ENCODE measurements around the gene SPON1. TPM values are rescaled to one million over a fixed set of nuclear protein-coding genes. Genes with fewer than 3 reads are reported as not detected.
"Not testable (repeated sequence)": the region's sequence is repeated elsewhere in the genome, so short reads cannot be mapped to it uniquely, and the experiment has no call there.

The SPON1 gene
- total and polyA plus RNA-seq, 2 of the 8 experiments (the other 6 are each of a cell fraction or from before 2014, with no cell fraction given): 1.5 to 5.4 TPM

DNA sequence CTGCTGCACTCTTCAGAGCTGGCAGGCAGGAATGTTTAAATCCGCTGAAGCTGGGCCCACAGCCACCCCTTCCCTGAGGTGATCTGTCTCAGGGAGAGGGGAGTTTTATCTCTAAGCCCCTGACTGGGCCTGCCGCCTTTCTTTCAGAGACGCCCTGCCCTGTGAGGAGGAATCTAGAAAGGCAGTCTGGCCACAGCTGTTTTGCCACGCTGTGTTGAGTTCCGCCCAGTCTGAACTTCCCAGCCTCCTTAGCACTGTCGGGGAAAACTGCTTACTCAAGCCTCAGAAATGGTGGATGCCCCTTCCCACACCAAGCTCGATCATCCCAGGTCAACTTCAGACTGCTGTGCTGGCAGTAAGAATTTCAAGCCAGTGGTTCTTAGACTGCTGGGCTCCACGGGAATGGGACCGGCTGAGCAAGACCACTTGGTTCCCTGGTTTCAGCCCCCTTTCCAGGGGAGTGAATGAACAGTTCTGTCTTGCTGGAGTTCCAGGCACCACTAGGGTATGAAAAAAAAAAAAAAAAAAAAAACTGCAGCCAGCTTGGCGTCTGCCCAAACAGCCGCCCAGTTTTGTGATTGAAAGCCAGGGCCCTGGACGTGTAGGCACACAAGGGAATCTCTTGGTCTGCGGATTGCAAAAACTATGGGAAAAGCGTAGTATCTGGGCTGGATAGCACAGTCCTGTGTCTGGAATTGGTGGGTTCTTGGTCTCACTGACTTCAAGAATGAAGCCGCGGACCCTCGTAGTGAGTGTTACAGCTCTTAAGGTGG is 127.4 kb downstream of the SPON1 start (continued):
- TF ChIP-seq RNF2 (IDR thresholded peaks at IDR 0.05; ENCODE audit: borderline replicate concordance, low read depth, low read length, missing control alignments, poor library complexity, severe bottlenecking) (no peak), CBX5 (IDR thresholded peaks at IDR 0.05; ENCODE audit: low read depth, low read length) (no peak)
- TF ChIP-seq, protein P1, sequence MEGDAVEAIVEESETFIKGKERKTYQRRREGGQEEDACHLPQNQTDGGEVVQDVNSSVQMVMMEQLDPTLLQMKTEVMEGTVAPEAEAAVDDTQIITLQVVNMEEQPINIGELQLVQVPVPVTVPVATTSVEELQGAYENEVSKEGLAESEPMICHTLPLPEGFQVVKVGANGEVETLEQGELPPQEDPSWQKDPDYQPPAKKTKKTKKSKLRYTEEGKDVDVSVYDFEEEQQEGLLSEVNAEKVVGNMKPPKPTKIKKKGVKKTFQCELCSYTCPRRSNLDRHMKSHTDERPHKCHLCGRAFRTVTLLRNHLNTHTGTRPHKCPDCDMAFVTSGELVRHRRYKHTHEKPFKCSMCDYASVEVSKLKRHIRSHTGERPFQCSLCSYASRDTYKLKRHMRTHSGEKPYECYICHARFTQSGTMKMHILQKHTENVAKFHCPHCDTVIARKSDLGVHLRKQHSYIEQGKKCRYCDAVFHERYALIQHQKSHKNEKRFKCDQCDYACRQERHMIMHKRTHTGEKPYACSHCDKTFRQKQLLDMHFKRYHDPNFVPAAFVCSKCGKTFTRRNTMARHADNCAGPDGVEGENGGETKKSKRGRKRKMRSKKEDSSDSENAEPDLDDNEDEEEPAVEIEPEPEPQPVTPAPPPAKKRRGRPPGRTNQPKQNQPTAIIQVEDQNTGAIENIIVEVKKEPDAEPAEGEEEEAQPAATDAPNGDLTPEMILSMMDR (IDR thresholded peaks at IDR 0.05; ENCODE audit: control extremely low read depth in 1 of 3, insufficient read depth in 1 of 3, low read depth in 1 of 3, low read length in 3 of 3): no peak

GRCh38 chr11:14090631-14091030 is 128.1 kb downstream of the SPON1 start:
- H2AK5ac ChIP-seq (ENCODE audit: low read depth, low read length); H3K56ac ChIP-seq (replicated peaks; ENCODE audit: insufficient read length, low read depth, low read length); H2BK5ac ChIP-seq (ENCODE audit: low read depth, low read length); H3K9me3 ChIP-seq (ENCODE audit: insufficient read depth in 2 of 2, low read depth in 1 of 2, low read length in 1 of 2); H3K27ac ChIP-seq (ENCODE audit: low read depth, low read length); H3K4me2 ChIP-seq (ENCODE audit: insufficient read depth in 1 of 2, low read depth in 2 of 2, low read length in 2 of 2); H3K36me3 ChIP-seq (ENCODE audit: control insufficient read depth in 2 of 4, insufficient read depth in 4 of 4, low read length in 3 of 4); FAIRE-seq; H2BK12ac ChIP-seq (ENCODE audit: low read depth, low read length); H3K4me1 ChIP-seq (replicated peaks in 1 of 4; ENCODE audit: control insufficient read depth in 3 of 4, insufficient read depth in 4 of 4, low read length in 3 of 4); H4K20me1 ChIP-seq (replicated peaks in 1 of 2; ENCODE audit: control insufficient read depth in 1 of 2, insufficient read depth in 2 of 2, low read length in 2 of 2); H3K9ac ChIP-seq (replicated peaks in 1 of 4; ENCODE audit: extremely low read depth in 1 of 4, low read depth in 3 of 4, low read length in 3 of 4); H3K79me2 ChIP-seq (ENCODE audit: control insufficient read depth in 1 of 2, insufficient read depth in 2 of 2, low read length in 2 of 2); H2AFZ ChIP-seq (ENCODE audit: low read length); H4K91ac ChIP-seq (replicated peaks; ENCODE audit: insufficient read length, low read length); H3K23me2 ChIP-seq (ENCODE audit: low read depth, low read length); DNase-seq (ENCODE audit: low read depth in 1 of 2, low spot score in 2 of 2); H3K23ac ChIP-seq (ENCODE audit: insufficient read length); H3K14ac ChIP-seq (ENCODE audit: insufficient read length); H2BK20ac ChIP-seq (ENCODE audit: low read length); H3K27me3 ChIP-seq (replicated peaks in 1 of 4; ENCODE audit: control insufficient read depth in 3 of 4, extremely low read depth in 1 of 4, insufficient read depth in 3 of 4, low read length in 3 of 4); H2BK120ac ChIP-seq (replicated peaks; ENCODE audit: low read depth, low read length); H2BK15ac ChIP-seq (ENCODE audit: low read length); H3K79me1 ChIP-seq (ENCODE audit: low read depth, low read length); H3K18ac ChIP-seq (ENCODE audit: extremely low read depth, low read length); H3K4me3 ChIP-seq (ENCODE audit: extremely low read depth in 1 of 4, insufficient read depth in 2 of 4, low read depth in 3 of 4, low read length in 4 of 4); H4K5ac ChIP-seq (ENCODE audit: insufficient read length, low read depth, low read length); H3K4ac ChIP-seq (replicated peaks; ENCODE audit: insufficient read length, low read depth, low read length); H4K8ac ChIP-seq (ENCODE audit: extremely low read depth, insufficient read depth, low read length): not testable (repeated sequence)
- CTCF ChIA-PET (ENCODE audit: partially characterized antibody): interaction anchor here (0.6 kb wide), 2 partner anchors 14 to 299 kb away, joined by 3 to 5 read pairs; no protein-coding TSS in a partner anchor
- 83% methylated on average over 2 of the region's 9 CpGs; no CpG with 5 or more reads in 1 of the 2 experiments for WGBS, 2 experiments (ENCODE audit: extremely low coverage in 1 of 2, insufficient coverage in 1 of 2, insufficient read length in 1 of 2, insufficient replicate concordance in 2 of 2, low coverage in 1 of 2, low lambda C conversion rate in 2 of 2, missing lambda C conversion rate in 1 of 2)
- POLR2A ChIA-PET (ENCODE audit: partially characterized antibody): interaction anchor here (0.6 kb wide), 1 partner anchor 410 kb away, joined by 3 read pairs; no protein-coding TSS in a partner anchor
